ENCODE measurements around the gene FNDC3B.

The FNDC3B gene

DNA sequence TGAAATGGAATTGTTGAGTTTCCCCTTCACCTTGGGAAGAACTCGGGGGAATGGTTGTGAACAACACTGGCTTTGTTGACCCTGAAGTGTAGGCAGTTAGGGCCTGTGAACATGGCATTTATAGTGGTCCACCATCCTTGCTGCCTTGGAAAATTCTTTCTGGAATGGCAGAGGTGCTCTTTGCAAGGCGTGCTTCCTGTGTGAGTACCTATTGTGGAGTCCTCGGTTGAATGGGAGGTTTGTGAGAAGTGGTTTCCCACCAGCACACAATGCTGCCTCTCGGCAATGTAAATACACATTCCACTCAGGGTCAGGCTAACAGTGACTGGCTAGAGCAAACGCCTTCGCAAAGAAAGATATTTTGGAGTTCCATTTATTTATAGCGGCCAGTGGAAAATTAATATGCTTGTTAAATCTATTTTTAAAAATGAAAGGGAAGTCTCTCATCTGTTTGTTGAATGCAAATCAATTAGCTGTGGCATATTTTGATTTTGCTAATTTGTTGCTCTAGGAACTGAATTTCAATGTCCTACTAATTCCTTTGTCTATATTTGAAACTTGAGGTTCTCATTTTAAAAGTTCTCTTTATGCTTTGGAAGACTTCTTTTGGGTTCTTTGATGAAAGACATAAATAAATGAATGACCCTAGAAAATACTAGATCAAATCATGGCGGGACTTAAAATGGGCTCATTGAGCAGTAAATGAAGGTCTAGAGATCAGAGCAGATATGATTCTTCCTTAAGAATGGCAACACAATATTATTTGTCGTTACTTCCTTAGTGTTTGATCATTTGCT, 59.5 kb downstream of the FNDC3B start:
- DNase-seq = no peak

GRCh38 chr3:172099495-172099808, 60.1 kb downstream of the FNDC3B start:
- DNase-seq = no peak

DNA sequence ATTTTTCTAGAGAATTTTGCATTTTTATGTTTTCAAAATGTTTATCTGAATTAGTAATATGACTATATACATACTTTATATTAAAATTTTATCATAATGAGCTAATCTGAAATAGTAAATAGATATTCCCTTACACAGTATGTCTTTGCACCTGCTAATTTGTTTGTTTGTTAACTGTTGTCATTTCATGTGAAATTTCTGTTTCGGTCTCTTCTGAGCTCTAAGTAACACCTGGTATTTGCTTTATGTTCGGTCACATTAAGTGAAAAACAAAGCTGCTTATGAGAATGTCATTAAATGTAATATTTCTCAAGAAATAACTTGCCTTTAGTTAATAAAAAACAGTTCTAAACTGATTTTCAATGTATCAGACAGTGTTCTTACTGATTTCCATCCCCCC, 61.1 kb downstream of the FNDC3B start:
- DNase-seq = no peak

DNA sequence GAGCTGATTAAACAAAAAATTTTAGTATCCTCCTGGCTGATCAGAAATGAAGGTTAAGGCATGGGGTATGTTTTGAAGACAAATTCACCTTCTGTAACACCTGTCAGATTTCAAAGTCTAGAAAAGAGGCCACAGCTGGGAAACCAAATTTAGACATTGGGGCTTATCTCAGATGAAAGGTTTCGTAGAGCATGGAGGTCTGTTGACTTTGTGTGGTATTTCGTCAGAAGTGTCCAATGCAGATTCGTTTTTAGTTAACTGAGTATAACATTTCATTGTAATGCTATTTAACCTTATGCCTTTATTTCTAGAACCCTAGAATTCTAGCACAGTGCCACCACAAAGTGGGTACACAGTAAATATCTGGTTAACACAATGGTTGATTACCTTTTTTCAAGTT, 61.7 kb downstream of the FNDC3B start:
- no peak for DNase-seq

DNA sequence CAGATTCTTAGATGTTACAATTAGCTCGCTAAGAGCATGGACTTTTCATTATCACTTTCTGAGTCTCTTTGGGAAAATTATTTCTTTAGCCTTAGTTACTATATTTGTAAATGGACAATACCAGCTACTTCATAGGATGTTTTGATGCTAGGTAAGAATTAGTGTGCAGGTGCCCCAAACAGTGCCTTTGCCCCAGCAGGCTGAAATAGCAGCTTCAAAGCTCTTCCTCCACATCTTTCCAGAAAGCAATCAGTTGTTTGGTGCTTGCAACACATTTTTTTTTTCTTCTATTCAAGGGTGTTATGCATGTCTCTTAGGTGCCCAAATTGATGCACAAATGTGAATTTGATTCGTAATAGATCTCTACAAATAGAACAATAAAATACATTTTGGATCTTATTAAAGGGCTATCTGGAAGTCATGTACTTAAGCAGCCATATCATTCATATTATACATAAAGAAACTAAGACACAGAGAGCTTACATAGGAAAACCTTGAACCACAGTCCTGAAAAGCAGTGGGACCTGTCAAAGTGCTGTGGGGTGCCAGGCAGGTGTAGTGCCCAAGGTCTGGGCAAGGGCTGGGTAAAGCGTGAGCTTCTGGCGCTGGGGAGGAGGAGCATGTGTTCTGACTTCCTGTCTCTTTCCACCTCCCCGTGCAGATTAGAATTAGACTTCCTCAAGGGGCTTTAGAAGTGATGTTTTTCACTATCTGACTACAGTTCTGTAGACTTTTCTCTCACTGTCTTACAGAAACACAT, 62.9 kb downstream of the FNDC3B start:
- no peak for DNase-seq

- DNase-seq = no peak
Observed at GRCh38 chr3:172102883-172103310, 63.5 kb downstream of the FNDC3B start.

GRCh38 chr3:172103724-172104123, 64.3 kb downstream of the FNDC3B start:
- DNase-seq = no peak

DNA sequence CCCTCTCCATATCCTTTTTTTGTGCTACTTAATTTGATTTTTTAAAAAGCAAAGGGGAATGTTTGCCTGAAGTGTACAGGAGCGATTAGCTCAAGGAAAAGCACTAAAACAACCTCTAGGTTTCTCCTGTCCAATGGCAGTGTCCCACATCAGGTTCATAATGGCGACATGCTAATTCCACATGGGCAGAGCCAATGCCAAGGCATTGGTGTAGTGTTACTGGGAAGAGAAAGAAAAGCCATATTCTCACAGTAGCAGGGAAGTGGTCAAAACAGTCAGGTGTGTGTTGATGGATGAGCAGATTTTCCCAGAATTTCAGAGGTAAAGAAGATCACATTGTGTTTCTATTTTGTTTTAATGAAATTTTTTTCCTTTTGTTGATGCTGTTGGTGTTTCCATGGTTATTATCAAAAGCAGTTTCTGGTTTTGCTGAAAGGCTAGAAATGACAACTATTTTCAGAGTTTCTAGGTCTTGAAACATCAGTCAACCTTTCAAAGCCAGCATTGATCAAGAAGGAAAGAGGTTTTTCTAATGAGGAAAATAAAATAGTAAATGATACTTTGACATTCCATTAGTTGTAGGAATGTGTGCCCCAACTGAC, 65.2 kb downstream of the FNDC3B start:
- no peak for DNase-seq

DNA sequence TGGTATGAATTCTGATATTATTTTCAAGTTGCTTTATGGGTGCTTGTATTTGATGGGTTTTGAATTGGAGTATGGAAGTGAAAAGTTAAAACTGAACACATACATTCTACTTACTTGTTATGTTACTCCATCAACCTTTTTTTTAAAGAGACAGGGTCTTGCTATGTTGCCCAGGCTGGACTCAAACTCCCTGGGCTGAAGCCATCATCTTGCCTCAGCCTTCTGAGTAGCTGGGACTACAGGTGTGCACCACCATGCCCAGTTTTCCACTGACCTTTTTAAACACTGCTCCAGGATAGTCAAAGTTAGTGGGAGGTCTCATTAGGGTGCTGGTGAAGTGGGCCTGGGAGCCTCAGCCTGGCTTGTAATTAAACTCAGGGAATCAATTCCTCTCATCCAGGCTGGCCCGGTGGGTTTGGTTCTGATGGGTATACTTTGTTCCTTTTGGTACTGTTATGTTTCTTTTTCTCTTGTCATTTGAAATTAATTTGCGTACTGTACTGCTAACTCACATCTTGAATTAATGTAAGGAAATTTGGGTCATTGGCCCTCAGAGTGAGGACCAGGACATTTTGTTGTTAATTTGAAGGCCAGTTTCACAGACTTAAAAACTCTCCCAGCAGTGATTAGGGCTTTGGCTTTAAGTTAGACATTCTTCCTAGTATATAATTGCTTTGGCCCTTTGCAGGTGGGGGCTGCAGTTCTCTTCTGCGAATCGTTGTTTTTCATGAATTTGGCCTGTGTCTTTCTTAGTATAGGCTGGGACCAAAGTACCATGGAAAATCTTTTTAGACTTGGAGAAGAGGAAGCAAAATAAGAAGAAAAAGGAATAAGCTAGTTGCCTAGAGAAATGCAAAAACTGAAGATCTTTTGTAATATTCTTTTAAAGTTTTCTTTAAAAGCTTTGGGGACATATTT, 66.9 kb downstream of the FNDC3B start:
- no peak for DNase-seq

DNA sequence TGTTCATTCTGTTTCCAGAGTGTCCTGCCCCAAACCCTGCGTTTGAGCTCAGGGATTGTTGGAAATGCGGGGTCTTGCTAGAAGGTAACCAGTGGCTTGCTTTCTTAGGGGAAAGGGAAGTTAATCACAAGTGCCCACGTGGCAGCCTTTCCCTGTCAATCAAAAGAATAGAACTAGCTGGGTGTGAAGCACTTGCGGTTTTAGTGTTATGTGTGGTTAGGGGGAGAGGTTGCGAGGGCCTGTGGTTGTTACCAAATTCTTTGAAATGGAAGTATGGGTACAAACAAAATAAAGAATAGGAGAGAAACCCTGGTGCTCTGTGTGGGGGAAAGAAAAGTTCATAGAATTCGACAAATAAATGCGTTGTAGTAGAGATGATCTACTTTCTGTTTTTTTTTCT, 67.6 kb downstream of the FNDC3B start:
- peak; percentile 61 for DNase-seq

DNA sequence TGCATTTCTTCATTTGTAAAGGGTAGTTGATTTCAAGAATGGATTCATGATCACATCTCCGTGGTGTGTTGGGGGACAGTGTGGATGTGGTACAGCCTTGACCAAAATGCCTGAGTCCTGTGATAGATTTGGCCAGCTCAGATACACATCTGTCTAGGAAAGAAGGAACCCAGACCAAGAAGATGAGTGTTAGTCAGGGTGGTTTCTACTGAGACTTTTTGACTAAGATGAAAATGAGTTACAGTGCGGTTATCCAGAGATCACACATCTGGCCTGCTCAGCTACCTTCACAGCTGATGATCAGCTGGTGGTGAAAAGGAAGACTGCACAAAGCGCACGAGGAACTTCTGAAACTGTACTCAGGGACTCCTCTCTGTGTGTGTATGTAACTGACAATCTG, 68.0 kb downstream of the FNDC3B start:
- peak; percentile 72 for DNase-seq

- no peak for DNase-seq
Observed at GRCh38 chr3:172110127-172110779, 70.9 kb downstream of the FNDC3B start.

GRCh38 chr3:172111163-172111562, 71.8 kb downstream of the FNDC3B start:
- DNase-seq = no peak

DNA sequence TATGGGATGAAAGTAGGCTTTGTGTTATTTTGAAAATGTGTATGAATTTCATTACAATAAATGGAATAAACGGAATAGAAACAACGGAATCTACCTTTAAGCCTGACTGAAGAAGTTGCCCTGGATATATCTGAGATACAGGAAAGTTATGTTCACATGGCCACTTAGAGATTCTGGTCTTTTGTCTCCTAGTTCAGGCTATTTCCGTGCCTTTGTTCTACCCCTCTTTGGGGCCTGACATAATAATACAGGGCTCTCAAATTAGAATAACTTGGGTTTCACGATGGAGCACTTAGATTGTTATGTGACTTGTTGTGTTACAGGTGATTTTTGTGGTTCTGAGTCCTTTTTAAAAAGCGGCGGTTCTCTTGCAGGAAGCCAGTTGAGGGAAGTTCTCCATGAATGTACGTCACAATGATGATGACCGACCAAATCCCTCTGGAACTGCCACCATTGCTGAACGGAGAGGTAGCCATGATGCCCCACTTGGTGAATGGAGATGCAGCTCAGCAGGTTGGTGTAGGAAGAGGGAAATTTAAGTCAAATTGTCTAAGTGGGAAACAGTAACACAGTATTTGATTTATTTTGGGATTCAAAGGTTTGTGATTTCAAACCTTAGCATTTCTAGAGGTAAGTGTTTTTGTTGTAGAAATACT, 72.8 kb downstream of the FNDC3B start:
- no peak for DNase-seq

- DNase-seq = no peak
Observed at GRCh38 chr3:172112734-172113120, 73.3 kb downstream of the FNDC3B start.

- no peak for DNase-seq
Observed at GRCh38 chr3:172113710-172114109, 74.3 kb downstream of the FNDC3B start.

DNA sequence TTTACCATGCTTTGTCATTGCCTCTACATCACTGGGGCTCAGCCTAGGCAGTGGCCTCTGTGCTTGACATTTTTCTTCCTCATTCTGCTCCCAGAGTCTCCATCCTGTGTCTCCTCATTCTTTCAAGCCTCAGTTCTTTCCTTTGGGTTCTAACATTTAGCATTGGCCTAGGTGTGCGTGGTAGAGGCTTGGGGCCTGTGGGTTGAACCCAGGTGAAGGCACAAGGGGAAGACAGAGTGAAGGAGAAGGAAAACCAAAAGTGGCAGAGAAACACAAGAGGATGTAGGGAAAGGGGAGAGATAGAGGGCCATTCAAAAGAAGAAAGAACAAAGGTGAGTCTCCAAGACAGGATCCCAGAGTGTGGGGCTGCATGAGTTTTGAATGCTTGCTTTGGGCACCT, 75.7 kb downstream of the FNDC3B start:
- no peak for DNase-seq

DNA sequence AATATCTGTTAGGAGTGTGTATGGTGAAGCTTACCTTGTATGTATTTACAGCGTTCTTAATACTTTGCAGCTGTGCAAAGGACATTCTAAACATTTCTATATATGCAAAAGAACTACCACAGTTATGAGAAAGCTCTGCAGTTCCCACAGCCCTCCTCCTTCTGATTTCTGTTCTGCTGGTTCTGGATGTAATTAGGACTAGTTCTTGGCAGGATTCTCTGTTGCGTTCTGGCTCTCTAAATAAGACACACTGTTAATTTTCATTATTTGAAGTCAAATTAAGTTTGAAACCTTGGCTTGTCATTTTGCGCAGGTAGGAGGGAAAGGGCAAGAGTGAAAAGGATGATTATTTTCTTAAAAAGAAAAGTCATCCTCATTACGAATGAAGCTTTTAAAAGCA, 76.4 kb downstream of the FNDC3B start:
- DNase-seq = no peak

DNA sequence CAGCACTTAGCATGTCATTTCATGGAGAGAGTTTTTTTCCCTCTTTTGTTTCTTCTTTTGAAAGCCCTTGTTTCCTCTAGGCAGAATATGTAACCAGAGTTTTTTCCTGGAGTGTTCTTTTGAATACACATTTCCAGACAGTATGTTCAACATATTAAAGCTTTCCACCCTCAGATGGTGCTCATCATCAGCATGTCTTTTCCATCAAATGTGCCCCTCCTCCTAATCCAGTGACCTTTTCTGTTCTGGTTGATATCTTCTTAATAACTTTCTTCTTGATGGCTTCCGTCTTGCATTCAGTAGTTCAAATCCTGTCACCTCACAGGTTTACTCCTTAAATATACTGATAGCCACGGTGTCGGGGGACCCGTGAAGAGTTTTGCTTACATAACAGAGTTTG, 78.6 kb downstream of the FNDC3B start:
- DNase-seq = no peak

DNA sequence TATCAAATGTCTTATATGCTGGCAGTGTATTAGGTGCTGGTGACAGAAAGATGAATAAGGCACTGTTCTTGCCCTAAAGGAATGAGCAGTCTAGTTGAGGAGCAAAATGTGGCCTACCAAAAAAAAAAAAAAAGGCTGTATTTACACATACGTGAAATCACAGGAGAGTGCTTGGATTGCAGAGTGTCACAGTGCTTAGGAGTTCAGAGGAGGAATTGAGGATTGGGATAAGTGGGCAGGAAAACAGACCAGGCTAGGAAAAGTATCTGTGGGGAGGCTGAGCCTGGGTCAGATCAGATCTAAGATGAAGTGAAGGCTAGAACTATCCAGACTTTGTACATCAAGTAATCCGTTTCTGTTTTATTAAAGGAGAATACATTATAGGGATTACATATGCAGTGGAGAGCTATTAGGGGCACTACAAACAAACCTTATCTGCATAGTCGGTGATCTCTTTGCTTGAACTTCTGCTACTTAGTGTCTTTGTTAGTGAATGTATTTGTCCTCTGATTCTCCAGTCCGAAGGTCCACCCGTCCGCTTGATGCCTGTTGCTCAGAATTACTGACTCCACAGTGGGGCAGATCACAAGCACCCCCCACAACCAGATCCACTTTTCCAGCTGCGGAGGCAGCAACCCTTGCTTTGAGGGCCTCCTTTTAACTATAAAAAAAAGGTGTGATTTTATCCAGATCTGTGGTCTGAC, 80.0 kb downstream of the FNDC3B start:
- DNase-seq = no peak

GRCh38 chr3:172120912-172121311, 81.5 kb downstream of the FNDC3B start:
- DNase-seq = no peak
